Right hindlimb (tissue), 1 donor: Measurements from ENCODE around the gene ZNF423.

Experiments used
- DNase-seq: peaks from one replicate; pipeline ENCODE4 v3.0.0-alpha.2; 2018

The ZNF423 gene

DNA sequence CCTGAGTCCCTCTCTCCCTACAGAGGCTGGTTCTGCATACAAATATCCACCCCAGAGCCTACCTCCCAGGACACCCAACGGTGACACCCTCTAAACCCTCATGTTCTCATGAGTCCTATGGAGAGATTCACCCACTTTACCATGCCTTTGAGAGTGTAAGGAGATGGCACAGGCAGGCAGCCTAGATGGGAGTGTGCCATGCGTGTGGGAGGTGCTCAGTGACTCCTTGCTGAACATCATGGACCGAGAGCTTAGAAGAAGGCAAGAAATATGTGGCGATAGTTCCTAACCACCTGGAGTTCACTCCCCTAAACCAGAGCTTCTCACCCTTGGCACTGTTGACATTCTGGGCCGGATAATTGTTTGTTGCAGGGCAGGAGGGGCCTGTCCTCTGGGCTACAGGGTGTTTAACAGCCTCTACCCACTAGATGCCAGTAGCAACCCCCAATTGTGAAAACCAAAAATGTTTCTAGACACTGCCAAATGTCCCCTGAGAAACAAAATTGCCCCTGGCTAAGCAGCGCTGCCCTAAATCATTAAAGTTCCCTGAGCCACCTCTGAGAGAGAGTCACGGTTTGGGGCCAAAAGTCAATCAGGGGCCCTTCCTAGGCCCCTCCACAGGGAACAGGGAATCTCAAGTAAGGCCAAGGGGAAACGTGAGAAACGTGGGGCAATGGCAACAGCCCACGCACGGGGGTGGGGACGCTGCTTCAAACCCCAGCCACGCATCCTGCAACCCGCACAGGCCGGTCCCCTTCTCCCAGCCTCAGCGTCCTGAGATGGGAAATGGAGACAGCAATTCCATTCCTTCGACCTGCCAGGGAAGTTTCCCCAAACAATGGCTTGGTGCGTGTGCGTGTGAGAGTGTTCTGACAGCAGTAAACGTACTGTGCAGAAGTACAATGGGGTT, 415.5 kb downstream of the ZNF423 start:
- DNase-seq: no peak

DNA sequence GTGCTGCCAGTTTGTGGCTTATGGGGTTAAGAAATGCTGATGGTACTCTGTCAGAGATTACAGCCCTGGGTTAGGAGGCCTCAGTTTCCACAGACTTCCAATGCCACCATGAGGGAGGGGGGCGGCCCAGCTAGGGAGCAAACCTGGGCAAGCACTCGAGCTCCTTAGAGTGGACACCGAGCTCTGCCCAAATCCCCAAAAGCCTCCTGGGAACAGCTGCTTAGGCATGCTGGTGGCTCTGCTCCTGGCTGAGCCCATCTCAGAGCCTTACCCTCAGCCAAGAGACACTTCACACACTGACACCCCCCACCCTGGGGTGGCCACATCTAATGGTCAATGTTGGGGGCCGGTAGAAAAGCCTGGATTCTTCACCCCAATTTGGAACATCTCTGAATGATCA, 416.2 kb downstream of the ZNF423 start:
- peak; percentile 11 for DNase-seq

DNA sequence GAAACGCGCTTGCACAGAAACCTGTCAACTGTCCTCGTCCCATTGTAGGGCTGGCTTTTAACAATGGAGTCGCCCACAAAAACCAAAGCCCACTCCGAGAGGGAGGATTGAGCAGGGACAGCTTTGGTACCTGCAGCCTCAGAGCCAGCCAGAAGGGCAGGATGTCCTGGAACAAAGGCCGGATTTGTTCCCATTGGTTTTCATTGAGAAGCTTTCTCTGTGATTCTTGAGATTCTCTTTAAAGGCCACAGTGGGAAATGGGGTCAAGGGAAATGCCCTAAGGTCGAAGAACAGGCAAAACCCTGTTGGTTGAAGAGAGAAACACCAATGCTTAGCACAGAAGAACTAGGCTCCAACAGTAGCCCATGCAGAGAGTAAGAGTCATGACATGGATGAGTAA, 416.9 kb downstream of the ZNF423 start:
- DNase-seq: peak; percentile 12
